H1 (cell line): ENCODE measurements around the gene RILPL2. TPM values are rescaled to one million over a fixed set of nuclear protein-coding genes. Genes with fewer than 3 reads are reported as not detected.
"Not testable (repeated sequence)": the region's sequence is repeated elsewhere in the genome, so short reads cannot be mapped to it uniquely, and the experiment has no call there.

Experiments used
- CTCF ChIA-PET: fragments of 300-600 bp; sonication (Branson Sonifier 250); formaldehyde crosslinking; loops from one replicate; lab custom pipeline; 2021; ENCODE audit not compliant: partially characterized antibody; lab: Charles Lee
- POLR2A ChIA-PET: fragments of 300-600 bp; sonication (Branson Sonifier 250); formaldehyde crosslinking; loops from one replicate; lab custom pipeline; 2021; ENCODE audit warnings: inconsistent platforms; ENCODE audit not compliant: partially characterized antibody; lab: Charles Lee
- DNase-seq, 2 experiments: peaks; one replicate each; pipeline versions ENCODE4 v3.0.0 to v3.0.0-alpha.2; 2010 to 2022; ENCODE audit warnings: low spot score in 2 of 2, low read depth in 1 of 2, mixed read lengths in 1 of 2
- FAIRE-seq: peaks from 2 replicates; lab custom pipeline; 2011; peaks lifted over from hg19 to GRCh38; lab: Jason Lieb, UNC
- H2AFZ ChIP-seq: 2 replicates; pipeline ENCODE4 v1.8.1; 2012; ENCODE audit warnings: low read length, inconsistent platforms
- H2AK5ac ChIP-seq: 2 replicates; pipeline ENCODE4 v1.6.1; 2013; ENCODE audit warnings: low read depth, low read length
- H2BK120ac ChIP-seq: replicated peaks from 2 replicates; pipeline ENCODE3; 2013; ENCODE audit warnings: low read depth, low read length, inconsistent platforms
- H2BK12ac ChIP-seq: 2 replicates; pipeline ENCODE4 v1.6.1; 2013; ENCODE audit warnings: low read depth, low read length
- H2BK15ac ChIP-seq: 2 replicates; pipeline ENCODE4 v1.6.1; 2013; ENCODE audit warnings: low read length
- H2BK20ac ChIP-seq: 2 replicates; pipeline ENCODE4 v1.6.1; 2013; ENCODE audit warnings: low read length
- H2BK5ac ChIP-seq: 2 replicates; pipeline ENCODE4 v1.6.1; 2013; ENCODE audit warnings: low read depth, low read length
- H3K14ac ChIP-seq: 2 replicates; pipeline ENCODE4 v1.6.1; 2013; ENCODE audit warnings: inconsistent platforms; ENCODE audit not compliant: insufficient read length
- H3K18ac ChIP-seq: 2 replicates; pipeline ENCODE4 v1.6.1; 2013; ENCODE audit warnings: low read length; ENCODE audit errors: extremely low read depth
- H3K23ac ChIP-seq: 2 replicates; pipeline ENCODE4 v1.6.1; 2013; ENCODE audit warnings: inconsistent platforms; ENCODE audit not compliant: insufficient read length
- H3K23me2 ChIP-seq: 2 replicates; pipeline ENCODE4 v1.6.1; 2013; ENCODE audit warnings: low read depth, low read length
- H3K27ac ChIP-seq: 2 replicates; pipeline ENCODE4 v1.6.1; 2011; ENCODE audit warnings: low read depth, low read length, inconsistent platforms
- H3K27me3 ChIP-seq, 4 experiments: replicated peaks in 1 of 4; 1 replicate in 1 of 4; 2 replicates in 3 of 4; pipeline versions ENCODE4 v1.6.1 to v1.8.1; 2011 to 2013; ENCODE audit warnings: low read length in 3 of 4, mild to moderate bottlenecking in 3 of 4, inconsistent platforms in 2 of 4, mixed read lengths in 2 of 4, moderate library complexity in 1 of 4; ENCODE audit not compliant: control insufficient read depth in 3 of 4, insufficient read depth in 3 of 4; ENCODE audit errors: extremely low read depth in 1 of 4
- H3K36me3 ChIP-seq, 4 experiments: 2 replicates each; pipeline versions ENCODE4 v1.6.1 to v1.8.1; 2011 to 2013; ENCODE audit warnings: mild to moderate bottlenecking in 4 of 4, low read length in 3 of 4, moderate library complexity in 2 of 4, control low read depth in 1 of 4, inconsistent platforms in 1 of 4; ENCODE audit not compliant: insufficient read depth in 4 of 4, control insufficient read depth in 2 of 4
- H3K4ac ChIP-seq: replicated peaks from 2 replicates; pipeline ENCODE3; 2013; ENCODE audit warnings: low read length, low read depth, mixed read lengths, inconsistent platforms; ENCODE audit not compliant: insufficient read length
- H3K4me1 ChIP-seq, 4 experiments: replicated peaks in 1 of 4; 1 replicate in 1 of 4; 2 replicates in 3 of 4; pipeline versions ENCODE4 v1.6.1 to v1.8.1; 2011 to 2013; ENCODE audit warnings: low read length in 3 of 4, inconsistent platforms in 2 of 4, mixed read lengths in 1 of 4; ENCODE audit not compliant: insufficient read depth in 4 of 4, control insufficient read depth in 3 of 4
- H3K4me2 ChIP-seq, 2 experiments: 2 replicates each; pipeline versions ENCODE4 v1.6.1 to v1.8.1; 2011 to 2013; ENCODE audit warnings: low read depth in 2 of 2, low read length in 2 of 2, control low read depth in 1 of 2, inconsistent platforms in 1 of 2, mild to moderate bottlenecking in 1 of 2; ENCODE audit not compliant: insufficient read depth in 1 of 2
- H3K4me3 ChIP-seq, 4 experiments: fragments of 200-600, 300-600 bp in 1 of 4; sonication (generic), shearing (Covaris generic), sonication (Bioruptor Twin) in 1 of 4; 2 replicates each; pipeline versions ENCODE4 v1.5.1 to v1.8.1; 2011 to 2016; ENCODE audit warnings: low read length in 4 of 4, low read depth in 3 of 4, control low read depth in 2 of 4, inconsistent platforms in 2 of 4, mild to moderate bottlenecking in 2 of 4, mixed read lengths in 1 of 4, moderate library complexity in 1 of 4; ENCODE audit not compliant: insufficient read depth in 2 of 4; ENCODE audit errors: extremely low read depth in 1 of 4
- H3K56ac ChIP-seq: replicated peaks from 2 replicates; pipeline ENCODE3; 2013; ENCODE audit warnings: low read depth, mild to moderate bottlenecking, mixed read lengths, low read length, inconsistent platforms; ENCODE audit not compliant: insufficient read length
- H3K79me1 ChIP-seq: 2 replicates; pipeline ENCODE4 v1.6.1; 2013; ENCODE audit warnings: low read depth, low read length, control low read depth
- H3K79me2 ChIP-seq, 2 experiments: 2 replicates each; pipeline versions ENCODE4 v1.6.1 to v1.8.1; 2012 to 2013; ENCODE audit warnings: low read length in 2 of 2, mild to moderate bottlenecking in 2 of 2, inconsistent platforms in 1 of 2; ENCODE audit not compliant: insufficient read depth in 2 of 2, control insufficient read depth in 1 of 2
- H3K9ac ChIP-seq, 4 experiments: replicated peaks in 1 of 4; 1 replicate in 1 of 4; 2 replicates in 3 of 4; pipeline versions ENCODE4 v1.6.1 to v1.8.1; 2011 to 2013; ENCODE audit warnings: low read depth in 3 of 4, low read length in 3 of 4, control low read depth in 2 of 4, mild to moderate bottlenecking in 2 of 4, moderate library complexity in 2 of 4, inconsistent platforms in 1 of 4; ENCODE audit errors: extremely low read depth in 1 of 4
- H3K9me3 ChIP-seq, 2 experiments: 2 replicates each; pipeline versions ENCODE4 v1.6.1 to v1.8.1; 2012 to 2013; ENCODE audit warnings: mild to moderate bottlenecking in 2 of 2, moderate library complexity in 2 of 2, control low read depth in 1 of 2, inconsistent platforms in 1 of 2, low read depth in 1 of 2, low read length in 1 of 2, mixed read lengths in 1 of 2; ENCODE audit not compliant: insufficient read depth in 2 of 2
- H4K20me1 ChIP-seq, 2 experiments: replicated peaks in 1 of 2; 2 replicates each; pipeline versions ENCODE3 to v1.8.1; 2011 to 2013; ENCODE audit warnings: inconsistent platforms in 2 of 2, low read length in 2 of 2, mild to moderate bottlenecking in 1 of 2; ENCODE audit not compliant: insufficient read depth in 2 of 2, control insufficient read depth in 1 of 2
- H4K5ac ChIP-seq: 2 replicates; pipeline ENCODE4 v1.6.1; 2013; ENCODE audit warnings: low read length, low read depth, mixed read lengths, inconsistent platforms; ENCODE audit not compliant: insufficient read length
- H4K8ac ChIP-seq: 2 replicates; pipeline ENCODE4 v1.8.0; 2013; ENCODE audit warnings: mild to moderate bottlenecking, moderate library complexity, low read length, inconsistent platforms; ENCODE audit not compliant: insufficient read depth; ENCODE audit errors: extremely low read depth
- H4K91ac ChIP-seq: replicated peaks from 2 replicates; pipeline ENCODE3; 2013; ENCODE audit warnings: low read length, mixed read lengths, inconsistent platforms; ENCODE audit not compliant: insufficient read length
- WGBS, 2 experiments: shearing (Covaris generic) in 1 of 2; methylation state at CpG; one replicate each; pipeline versions ENCODE4 v1.1.6 to v1.1.7; 2013 to 2015; ENCODE audit warnings: low lambda C conversion rate in 2 of 2, mixed read lengths in 2 of 2, inconsistent platforms in 1 of 2, low coverage in 1 of 2, missing lambda C conversion rate in 1 of 2; ENCODE audit not compliant: insufficient replicate concordance in 2 of 2, insufficient coverage in 1 of 2, insufficient read length in 1 of 2; ENCODE audit errors: extremely low coverage in 1 of 2, missing lambda C conversion rate in 1 of 2; 5-methylcytosine and 5-hydroxymethylcytosine counted together
- polyA plus RNA-seq, 7 experiments: library from polyadenylated mRNA; depleted of rRNA in 3 of 7; stranded (reverse) in 5 of 7; unstranded in 2 of 7; fragments of >200 nt in 5 of 7; fragments of 200-250 nt in 2 of 7; gene quantifications; 1 replicate in 5 of 7; 2 replicates in 1 of 7; 4 replicates in 1 of 7; pipeline versions ENCODE4 v1.2.1 to v1.2.3, GENCODE V29; 2011 to 2013; ENCODE audit warnings: missing spikeins in 2 of 7, mixed read lengths in 2 of 7
- total RNA-seq: library from RNA; stranded (reverse); fragmentation: NEBNext Ultra II Directional; extraction: Animal tissue kit (Norgen Biotek cat#: 25700); gene quantifications from 2 replicates; pipeline ENCODE4 v1.2.1, GENCODE V29; 2021

The RILPL2 gene
- total and polyA plus RNA-seq, 2 of the 8 experiments (the other 6 are each of a cell fraction or from before 2014, with no cell fraction given) = 0.77 to 1.4 TPM

DNA sequence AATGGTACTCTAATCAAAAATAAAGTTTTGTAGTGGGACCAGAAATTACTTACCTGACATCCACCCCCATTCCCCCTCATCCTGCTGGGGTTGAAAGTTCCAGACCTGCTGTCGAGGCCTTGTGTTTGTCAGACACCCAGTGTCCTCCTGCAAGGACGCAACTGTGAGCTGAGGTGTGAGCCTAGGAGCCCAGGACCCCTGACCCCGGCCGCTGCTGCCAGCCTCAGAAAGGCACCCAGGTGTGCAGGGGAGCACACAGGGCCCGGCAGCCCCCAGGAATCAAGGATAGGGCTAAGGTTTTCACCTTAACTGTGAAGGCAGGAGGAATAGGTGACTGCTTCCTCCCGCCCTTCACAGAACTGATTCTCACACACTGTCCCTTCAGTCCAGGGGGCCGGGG is 27.9 kb downstream of the RILPL2 start:
- not testable (repeated sequence) for H3K9me3 ChIP-seq, H3K27ac ChIP-seq, FAIRE-seq, H4K5ac ChIP-seq, DNase-seq, H4K20me1 ChIP-seq, H4K8ac ChIP-seq, H4K91ac ChIP-seq, H3K4me1 ChIP-seq, H3K23me2 ChIP-seq, H3K4ac ChIP-seq, H2BK20ac ChIP-seq, H2BK5ac ChIP-seq, H2AK5ac ChIP-seq, H3K4me2 ChIP-seq, H2BK12ac ChIP-seq, H2BK15ac ChIP-seq, H2AFZ ChIP-seq, H3K23ac ChIP-seq, H3K79me2 ChIP-seq, H3K4me3 ChIP-seq, H3K56ac ChIP-seq, H2BK120ac ChIP-seq, H3K14ac ChIP-seq, H3K27me3 ChIP-seq, H3K79me1 ChIP-seq, H3K9ac ChIP-seq, H3K18ac ChIP-seq
- ChIA-PET CTCF (interaction anchor here (0.6 to 1.1 kb wide), 3 partner anchors 10 to 366 kb away, joined by 3 to 4 read pairs (median 3); no protein-coding TSS in a partner anchor), POLR2A (interaction anchor here (1.1 kb wide), 1 partner anchor 25 kb away, joined by 3 read pairs; the partner anchor contains the start of gene KMT5A)
- 88% methylated on average over 3 of the region's 7 CpGs; no CpG with 5 or more reads in 1 of the 2 experiments for WGBS, 2 experiments
- H3K36me3 ChIP-seq = peaks cover 2 to 17% (median 9%) of the 10 kb centered on the region in 4 experiments; a peak in 7 of 8 replicates
